HG03378 (cell line): Measurements from ENCODE around the gene MYLK4.

Source experiments
- ATAC-seq: cut with Tn5 transposase; IDR thresholded peaks from one replicate; pipeline ENCODE4 v1.9.1; 2021; ENCODE audit warnings: mild to moderate bottlenecking, moderate library complexity; ENCODE audit not compliant: unreplicated experiment

Gene MYLK4

GRCh38 chr6:2635911-2636310 is 114.8 kb downstream of the MYLK4 start:
- no peak for ATAC-seq

DNA sequence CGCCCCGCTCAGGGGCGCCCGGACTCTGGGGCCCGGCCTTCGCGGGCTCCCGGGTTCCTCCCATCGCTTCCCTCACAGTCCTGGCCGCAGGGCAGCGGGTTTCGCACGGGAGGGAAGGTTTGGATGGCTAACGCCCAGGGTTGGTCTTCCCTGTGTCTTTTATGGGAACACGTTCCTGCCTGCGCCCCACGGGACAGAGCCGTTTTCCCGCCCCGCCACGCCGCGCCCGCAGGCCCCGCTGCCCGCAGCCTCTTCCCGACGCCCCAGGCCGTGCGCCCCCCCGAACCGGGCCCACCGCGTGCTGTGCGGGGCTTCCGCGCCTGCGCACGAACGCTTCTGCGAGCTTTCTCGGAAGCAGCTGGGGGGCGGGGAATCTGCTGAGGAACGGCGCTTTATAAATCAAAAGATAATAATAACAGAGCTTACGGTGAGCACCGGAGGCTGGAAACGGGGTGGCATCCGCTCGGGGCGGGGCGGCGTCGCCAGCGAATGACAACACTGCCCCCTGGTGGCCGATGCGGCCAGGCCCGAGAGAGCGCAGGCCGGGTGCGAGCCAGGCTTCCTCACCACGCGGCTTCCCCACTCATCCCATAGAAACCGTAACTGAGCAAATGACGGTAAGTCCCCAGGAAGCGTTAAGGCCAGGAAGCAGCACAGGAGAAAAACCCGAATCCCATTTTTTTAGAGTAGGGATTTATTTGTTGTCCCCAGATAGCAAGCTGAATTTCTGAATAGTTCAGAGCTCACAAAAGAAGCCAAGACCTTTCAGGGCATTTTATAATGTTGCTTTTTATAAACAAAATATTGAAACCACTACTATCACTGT is 116.4 kb downstream of the MYLK4 start:
- ATAC-seq: peak; percentile 49

- no peak for ATAC-seq
These were observed 117.0 kb downstream of the MYLK4 start for GRCh38 chr6:2633736-2634135.

GRCh38 chr6:2632976-2633584 is 117.6 kb downstream of the MYLK4 start:
- no peak for ATAC-seq

DNA sequence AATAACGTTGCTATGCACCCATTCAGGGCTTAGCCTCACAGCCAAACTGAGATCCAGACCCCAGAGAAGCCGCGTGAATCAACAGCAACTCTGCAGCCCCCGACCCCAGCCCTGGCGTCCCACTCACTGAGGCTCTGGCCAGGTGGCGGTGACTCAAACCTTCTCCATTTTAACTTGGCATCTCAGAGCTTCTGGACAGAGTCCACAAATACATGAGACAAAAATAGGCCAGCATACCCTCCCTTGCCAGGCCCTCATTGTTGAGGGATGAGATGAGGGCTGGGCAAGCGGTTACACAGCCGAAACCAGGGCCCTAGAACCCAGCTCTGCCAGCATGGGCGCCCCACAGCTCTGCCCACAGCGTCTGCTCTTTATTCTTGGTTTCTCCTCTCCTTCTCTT is 118.4 kb downstream of the MYLK4 start:
- no peak for ATAC-seq

- ATAC-seq: no peak
These were observed 119.7 kb downstream of the MYLK4 start for GRCh38 chr6:2630891-2631571.

DNA sequence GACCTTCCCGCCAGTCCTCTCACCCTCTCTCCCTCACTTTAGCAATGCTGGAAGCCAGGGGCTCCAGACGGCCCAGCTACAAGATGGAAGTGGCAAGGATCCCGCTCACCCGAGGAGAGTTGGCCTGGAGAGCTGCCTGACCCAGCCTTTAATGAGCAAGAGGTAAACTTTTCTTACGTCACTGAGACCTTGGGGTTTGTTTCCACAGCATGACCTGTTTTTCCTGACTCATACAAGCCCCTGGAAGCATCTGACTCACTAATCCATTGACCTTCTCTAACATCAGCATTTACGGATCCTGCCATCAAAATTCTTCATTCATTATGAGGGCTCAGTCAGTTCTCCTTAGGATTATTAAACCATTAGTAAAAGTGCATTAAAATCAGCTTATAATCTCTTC is 120.4 kb downstream of the MYLK4 start:
- ATAC-seq: no peak

DNA sequence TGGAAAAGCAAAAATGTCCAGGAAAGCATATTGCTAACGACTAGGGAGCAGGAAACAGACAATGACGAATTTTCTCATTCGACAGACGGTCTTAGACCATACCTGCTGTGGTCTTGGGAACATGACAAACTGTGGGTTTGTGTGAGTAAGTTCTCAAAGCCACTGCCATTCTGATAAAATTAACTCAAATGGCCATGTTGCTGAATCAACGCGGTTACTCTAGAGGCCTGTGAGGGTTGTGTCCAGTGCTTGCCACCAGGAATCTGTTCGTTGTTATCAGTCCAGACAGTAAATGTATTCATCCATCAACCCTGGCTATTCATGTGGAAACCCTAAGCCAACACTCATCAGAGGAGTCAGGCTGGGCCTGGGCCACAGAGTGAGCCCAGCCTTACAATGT is 124.3 kb downstream of the MYLK4 start:
- ATAC-seq: no peak

DNA sequence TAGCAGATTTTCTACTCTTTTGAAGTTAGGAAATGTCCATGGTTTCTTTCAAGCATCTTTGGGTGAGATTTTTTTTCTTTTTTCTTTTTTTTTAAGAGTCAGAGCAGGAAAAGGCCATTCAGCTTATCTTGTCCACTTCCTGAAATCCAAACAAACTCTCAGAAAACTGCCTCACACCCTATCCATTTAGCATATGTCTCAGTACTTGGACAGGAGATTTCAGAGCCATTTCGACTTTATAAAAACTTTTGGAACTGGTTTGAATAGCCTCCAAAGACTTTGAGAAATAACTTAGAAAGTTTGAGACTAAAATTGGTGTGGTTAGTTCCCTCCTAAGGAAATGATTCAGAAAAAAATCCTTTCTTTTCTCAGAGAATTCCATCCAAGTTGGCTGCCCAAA is 125.1 kb downstream of the MYLK4 start:
- no peak for ATAC-seq

DNA sequence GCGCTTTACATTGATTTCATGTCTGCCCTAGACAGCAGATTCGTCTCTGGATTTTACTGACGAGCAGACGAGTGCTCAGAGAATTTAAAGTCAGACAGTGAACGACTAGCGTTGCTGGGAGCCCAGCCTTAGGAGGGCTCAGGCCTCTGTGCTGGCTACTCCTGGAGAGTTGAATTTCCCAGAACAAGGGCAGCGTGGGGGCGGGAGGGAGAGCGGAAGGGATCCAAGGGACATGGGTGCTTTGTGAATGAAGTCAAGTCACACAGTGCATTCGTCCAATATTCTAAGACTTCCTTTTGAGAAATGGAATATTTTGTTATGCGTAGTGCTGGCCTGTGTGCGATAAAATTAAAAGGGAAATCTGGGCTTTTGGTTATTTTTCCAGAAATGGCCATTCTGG is 126.5 kb downstream of the MYLK4 start:
- no peak for ATAC-seq

- no peak for ATAC-seq
These were observed 127.4 kb downstream of the MYLK4 start for GRCh38 chr6:2623295-2623694.

DNA sequence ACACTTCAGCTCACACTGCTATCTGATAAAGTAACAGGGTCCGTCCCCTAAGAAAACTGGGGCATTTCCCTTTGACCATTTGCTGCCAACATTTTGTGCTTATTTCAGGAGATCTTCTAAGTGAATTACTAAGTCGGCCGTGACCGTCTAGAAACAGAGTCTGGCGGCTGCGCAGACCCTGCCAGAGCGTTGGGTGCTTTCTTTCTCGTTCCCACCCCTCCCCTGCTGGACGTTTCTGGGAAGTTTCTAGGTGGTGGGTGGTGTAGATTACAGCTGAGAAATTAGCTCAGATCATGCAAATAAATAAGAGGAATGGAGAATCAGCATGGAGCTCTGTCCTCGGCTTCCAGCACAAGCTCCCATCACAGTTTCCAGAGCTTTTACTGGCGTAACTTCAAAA is 128.1 kb downstream of the MYLK4 start:
- ATAC-seq: no peak

DNA sequence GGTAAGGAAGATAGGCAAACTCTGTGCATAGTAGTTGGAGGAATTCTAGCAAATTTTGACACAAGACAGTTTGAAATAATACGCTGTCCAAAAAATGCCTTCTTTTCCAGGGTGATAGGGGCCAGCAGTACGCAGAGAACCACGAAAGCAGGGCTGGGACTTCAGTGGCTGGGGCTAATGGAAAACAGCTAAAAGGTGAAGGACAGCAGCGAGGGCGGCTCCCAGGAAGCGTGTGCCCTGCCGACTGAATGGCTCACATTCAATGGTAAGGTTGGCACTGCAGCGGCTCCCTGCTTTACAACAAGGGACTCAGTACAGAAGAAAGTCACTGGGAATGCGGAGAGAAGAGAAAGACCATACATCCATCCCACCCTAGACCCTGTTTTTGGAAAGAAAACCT is 131.1 kb downstream of the MYLK4 start:
- ATAC-seq: no peak

DNA sequence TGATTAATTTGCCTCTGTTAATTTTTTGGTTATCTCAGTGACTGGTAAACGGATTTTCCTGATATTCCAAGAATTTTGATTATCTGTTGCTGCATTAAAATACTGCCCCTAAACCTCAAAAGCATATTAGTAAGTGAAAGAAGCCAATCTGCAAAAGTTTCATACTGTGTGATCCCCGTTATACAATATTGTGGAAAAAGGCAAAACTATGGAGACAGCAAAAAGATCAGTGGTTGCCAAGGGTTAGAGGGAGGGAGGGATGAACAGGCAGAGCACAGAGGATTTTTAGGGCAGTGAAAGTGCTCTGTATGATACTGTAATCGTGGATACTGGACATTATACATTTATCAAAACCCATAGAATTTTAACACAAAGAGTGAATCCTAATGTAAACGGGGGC is 133.0 kb downstream of the MYLK4 start:
- no peak for ATAC-seq

DNA sequence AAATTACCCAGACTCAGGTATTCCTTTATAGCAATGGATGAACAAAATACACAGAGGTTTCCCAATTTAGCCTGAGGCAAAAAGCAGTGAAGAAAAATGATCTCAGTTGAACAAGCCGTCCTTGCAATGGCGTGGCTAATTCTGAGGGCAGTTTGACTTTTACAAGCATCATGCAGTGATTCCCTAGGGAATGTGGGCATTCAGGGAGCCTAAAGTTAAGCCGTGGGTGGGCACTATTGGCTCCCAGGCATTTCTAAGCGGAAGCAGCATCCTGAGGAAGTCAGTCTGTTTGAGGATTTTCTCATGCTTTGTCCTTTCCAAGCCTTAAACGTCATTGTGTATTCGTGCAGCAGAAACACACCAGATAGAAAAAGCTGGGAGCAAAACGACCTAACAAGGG is 133.9 kb downstream of the MYLK4 start:
- no peak for ATAC-seq

DNA sequence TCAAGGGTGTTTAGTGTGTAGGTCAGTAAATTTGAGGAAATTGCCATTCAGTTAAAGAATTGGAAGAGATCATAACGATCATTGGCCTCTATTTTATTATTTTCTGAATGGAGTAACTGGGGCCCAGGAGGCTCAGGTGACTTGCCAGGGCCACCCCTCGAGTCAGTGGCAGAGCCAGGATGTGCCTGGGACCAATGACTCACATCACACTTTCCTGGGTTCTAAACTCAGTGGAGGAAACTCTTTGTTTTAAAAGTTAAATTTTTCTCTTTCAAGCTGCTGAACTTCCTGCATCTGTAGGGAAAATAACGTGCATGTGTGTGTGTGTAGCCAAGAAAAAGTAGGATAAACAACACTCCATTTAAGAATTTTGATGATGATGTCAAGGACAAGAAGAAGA is 135.5 kb downstream of the MYLK4 start:
- ATAC-seq: no peak

- ATAC-seq: no peak
These were observed 135.9 kb downstream of the MYLK4 start for GRCh38 chr6:2614846-2615245.

GRCh38 chr6:2614155-2614554 is 136.6 kb downstream of the MYLK4 start:
- no peak for ATAC-seq
